Measurements from ENCODE around the gene CXCL5. TPM values are rescaled to one million over a fixed set of nuclear protein-coding genes. Genes with fewer than 3 reads are reported as not detected.

The CXCL5 gene
- total RNA-seq, 1 donor from 2014 or later: 0.61 TPM

DNA sequence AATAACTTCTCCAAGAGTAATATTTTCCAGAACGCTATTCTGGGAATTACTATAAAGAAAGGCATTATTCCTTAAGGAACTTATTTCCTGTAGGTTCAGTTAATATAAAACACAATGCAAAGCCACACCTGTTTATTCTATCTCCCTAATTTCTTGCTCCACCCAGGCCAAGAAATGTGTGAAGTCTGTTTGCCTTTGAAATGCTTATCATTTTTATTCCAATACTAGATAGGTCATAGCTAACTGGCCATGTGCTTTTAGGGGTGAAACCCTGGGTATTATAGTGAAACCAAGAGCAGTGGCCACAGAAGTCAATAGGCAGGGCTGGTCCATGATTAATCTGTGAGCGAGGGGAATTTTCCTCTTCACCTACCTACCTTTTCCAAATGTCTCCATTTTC is 25.2 kb upstream of the CXCL5 start:
- Histone ChIP-seq H3K9ac (ENCODE audit: low read length) (no peak overlapping the region), H3K27me3 (ENCODE audit: insufficient read depth, low read length) (peaks cover 2% of the 10 kb centered on the region), H2AFZ (ENCODE audit: low read depth, low read length) (no peak overlapping the region), H3K36me3 (ENCODE audit: insufficient read depth, low read length) (no peaks in the 10 kb centered on the region), H3K4me1 (ENCODE audit: insufficient read depth, low read length) (no peaks in the 10 kb centered on the region), H3K4me2 (ENCODE audit: low read length) (no peak overlapping the region), H4K20me1 (ENCODE audit: insufficient read depth, low read length) (no peaks in the 10 kb centered on the region), H3K4me3 (ENCODE audit: insufficient read depth, low read depth, low read length) (no peak overlapping the region), H3K27ac (ENCODE audit: low read depth, low read length) (no peak overlapping the region), H3K9me3 (ENCODE audit: insufficient read depth, low read depth, low read length) (no peaks in the 10 kb centered on the region), H3K79me2 (ENCODE audit: insufficient read depth, low read length) (no peaks in the 10 kb centered on the region)
- no peak overlapping the region for H3K4me3 Mint-ChIP-seq (ENCODE audit: unreplicated experiment)
- DNase-seq (ENCODE audit: low read depth) (no peak), FAIRE-seq (no peak)
- H3K27me3 Mint-ChIP-seq (ENCODE audit: low read depth, unreplicated experiment): no peaks in the 10 kb centered on the region
- H3K27ac Mint-ChIP-seq (ENCODE audit: unreplicated experiment): no peak overlapping the region
- H3K4me1 Mint-ChIP-seq (ENCODE audit: low read depth, unreplicated experiment): no peaks in the 10 kb centered on the region
- TF ChIP-seq, protein P1, sequence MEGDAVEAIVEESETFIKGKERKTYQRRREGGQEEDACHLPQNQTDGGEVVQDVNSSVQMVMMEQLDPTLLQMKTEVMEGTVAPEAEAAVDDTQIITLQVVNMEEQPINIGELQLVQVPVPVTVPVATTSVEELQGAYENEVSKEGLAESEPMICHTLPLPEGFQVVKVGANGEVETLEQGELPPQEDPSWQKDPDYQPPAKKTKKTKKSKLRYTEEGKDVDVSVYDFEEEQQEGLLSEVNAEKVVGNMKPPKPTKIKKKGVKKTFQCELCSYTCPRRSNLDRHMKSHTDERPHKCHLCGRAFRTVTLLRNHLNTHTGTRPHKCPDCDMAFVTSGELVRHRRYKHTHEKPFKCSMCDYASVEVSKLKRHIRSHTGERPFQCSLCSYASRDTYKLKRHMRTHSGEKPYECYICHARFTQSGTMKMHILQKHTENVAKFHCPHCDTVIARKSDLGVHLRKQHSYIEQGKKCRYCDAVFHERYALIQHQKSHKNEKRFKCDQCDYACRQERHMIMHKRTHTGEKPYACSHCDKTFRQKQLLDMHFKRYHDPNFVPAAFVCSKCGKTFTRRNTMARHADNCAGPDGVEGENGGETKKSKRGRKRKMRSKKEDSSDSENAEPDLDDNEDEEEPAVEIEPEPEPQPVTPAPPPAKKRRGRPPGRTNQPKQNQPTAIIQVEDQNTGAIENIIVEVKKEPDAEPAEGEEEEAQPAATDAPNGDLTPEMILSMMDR (IDR thresholded peaks at IDR 0.05; ENCODE audit: insufficient read depth, low read depth, low read length): no peak
- TF ChIP-seq EZH2 (IDR thresholded peaks at IDR 0.05; ENCODE audit: insufficient read depth, low read length): no peak
- no peaks in the 10 kb centered on the region for H3K36me3 Mint-ChIP-seq (ENCODE audit: low read depth, unreplicated experiment)
- no peaks in the 10 kb centered on the region for H3K9me3 Mint-ChIP-seq (ENCODE audit: unreplicated experiment)

DNA sequence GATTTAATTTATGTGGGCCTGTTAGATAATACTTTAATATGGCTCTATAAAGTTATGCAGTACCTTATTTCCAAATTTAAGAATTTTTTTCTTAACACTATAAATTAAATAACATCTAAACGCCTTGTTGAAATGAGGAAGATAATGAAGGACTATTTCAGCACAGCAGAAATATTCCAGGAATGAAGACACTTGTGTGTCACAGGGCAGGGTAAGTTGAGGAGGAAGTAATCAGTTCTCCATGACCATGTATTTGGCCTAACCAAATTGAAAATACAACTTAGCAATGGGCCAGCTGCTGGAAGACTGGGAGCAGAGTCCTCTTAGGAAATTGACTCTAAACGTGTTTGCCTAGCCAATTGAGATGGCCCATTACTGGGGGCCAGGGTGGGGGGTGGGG is 23.1 kb upstream of the CXCL5 start:
- Histone ChIP-seq H3K4me3 (ENCODE audit: insufficient read depth, low read depth, low read length) (no peak overlapping the region), H3K27me3 (ENCODE audit: insufficient read depth, low read length) (peaks cover 2% of the 10 kb centered on the region), H3K36me3 (ENCODE audit: insufficient read depth, low read length) (no peaks in the 10 kb centered on the region), H3K4me2 (ENCODE audit: low read length) (no peak overlapping the region), H3K9ac (ENCODE audit: low read length) (no peak overlapping the region), H2AFZ (ENCODE audit: low read depth, low read length) (no peak overlapping the region), H3K4me1 (ENCODE audit: insufficient read depth, low read length) (no peaks in the 10 kb centered on the region), H3K79me2 (ENCODE audit: insufficient read depth, low read length) (no peaks in the 10 kb centered on the region), H3K9me3 (ENCODE audit: insufficient read depth, low read depth, low read length) (no peaks in the 10 kb centered on the region), H3K27ac (ENCODE audit: low read depth, low read length) (no peak overlapping the region), H4K20me1 (ENCODE audit: insufficient read depth, low read length) (no peaks in the 10 kb centered on the region)
- H3K27me3 Mint-ChIP-seq (ENCODE audit: low read depth, unreplicated experiment): no peaks in the 10 kb centered on the region
- no peaks in the 10 kb centered on the region for H3K36me3 Mint-ChIP-seq (ENCODE audit: low read depth, unreplicated experiment)
- no peak overlapping the region for H3K4me3 Mint-ChIP-seq (ENCODE audit: unreplicated experiment)
- no peak overlapping the region for H3K27ac Mint-ChIP-seq (ENCODE audit: unreplicated experiment)
- no peaks in the 10 kb centered on the region for H3K4me1 Mint-ChIP-seq (ENCODE audit: low read depth, unreplicated experiment)
- no peak for FAIRE-seq
- DNase-seq (ENCODE audit: low read depth): no peak
- H3K9me3 Mint-ChIP-seq (ENCODE audit: unreplicated experiment): no peaks in the 10 kb centered on the region
- TF ChIP-seq, protein P1 (IDR thresholded peaks at IDR 0.05; ENCODE audit: insufficient read depth, low read depth, low read length): no peak
- no peak for TF ChIP-seq EZH2 (IDR thresholded peaks at IDR 0.05; ENCODE audit: insufficient read depth, low read length)

DNA sequence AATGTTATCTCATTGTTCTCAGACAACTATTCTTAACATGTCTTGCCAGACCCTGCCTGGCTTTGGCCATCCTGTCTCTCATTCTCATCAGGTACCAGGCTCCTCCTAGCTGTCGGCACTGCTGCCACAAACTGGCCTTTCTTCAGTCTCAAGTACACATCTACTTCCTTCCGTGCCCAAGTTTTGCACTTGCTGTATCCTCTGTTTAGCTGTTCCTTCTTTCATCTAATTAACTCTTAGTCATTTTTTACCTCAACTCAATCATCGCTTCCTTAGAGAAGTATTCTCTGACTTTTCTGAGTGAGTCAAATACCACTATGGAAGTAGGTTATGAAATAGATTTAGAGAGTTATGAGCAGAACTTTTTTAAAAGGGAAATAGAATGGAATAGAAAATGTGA is 20.3 kb upstream of the CXCL5 start:
- Histone ChIP-seq H3K9me3 (ENCODE audit: insufficient read depth, low read depth, low read length) (no peaks in the 10 kb centered on the region), H3K9ac (ENCODE audit: low read length) (no peak overlapping the region), H3K4me3 (ENCODE audit: insufficient read depth, low read depth, low read length) (no peak overlapping the region), H4K20me1 (ENCODE audit: insufficient read depth, low read length) (no peaks in the 10 kb centered on the region), H3K79me2 (ENCODE audit: insufficient read depth, low read length) (no peaks in the 10 kb centered on the region), H3K36me3 (ENCODE audit: insufficient read depth, low read length) (no peaks in the 10 kb centered on the region), H3K4me1 (ENCODE audit: insufficient read depth, low read length) (no peaks in the 10 kb centered on the region), H3K4me2 (ENCODE audit: low read length) (no peak overlapping the region), H2AFZ (ENCODE audit: low read depth, low read length) (no peak overlapping the region), H3K27me3 (ENCODE audit: insufficient read depth, low read length) (peaks cover 2% of the 10 kb centered on the region), H3K27ac (ENCODE audit: low read depth, low read length) (no peak overlapping the region)
- TF ChIP-seq, protein P1 (IDR thresholded peaks at IDR 0.05; ENCODE audit: insufficient read depth, low read depth, low read length): no peak
- TF ChIP-seq EZH2 (IDR thresholded peaks at IDR 0.05; ENCODE audit: insufficient read depth, low read length): no peak
- Mint-ChIP-seq H3K4me1 (ENCODE audit: low read depth, unreplicated experiment) (no peaks in the 10 kb centered on the region), H3K27ac (ENCODE audit: unreplicated experiment) (no peak overlapping the region), H3K4me3 (ENCODE audit: unreplicated experiment) (no peak overlapping the region), H3K27me3 (ENCODE audit: low read depth, unreplicated experiment) (no peaks in the 10 kb centered on the region), H3K36me3 (ENCODE audit: low read depth, unreplicated experiment) (no peaks in the 10 kb centered on the region), H3K9me3 (ENCODE audit: unreplicated experiment) (no peaks in the 10 kb centered on the region)
- DNase-seq (ENCODE audit: low read depth) (no peak), FAIRE-seq (no peak)
